ENCODE data around the gene CCDC85B. TPM values are rescaled to one million over a fixed set of nuclear protein-coding genes. Genes with fewer than 3 reads are reported as not detected.

CCDC85B gene
- total and polyA plus RNA-seq, 2 of the 13 experiments (the other 11 are each of a cell fraction or from before 2014, with no cell fraction given): 8.2 to 19.5 TPM

GRCh38 chr11:65899356-65900124 lies 9.1 kb downstream of the CCDC85B start (continued):
- TF ChIP-seq SNAPC5 (CRISPR knock-in tag; IDR thresholded peaks at IDR 0.05; ENCODE audit: borderline replicate concordance): peak; percentile 78; the same call in 1 of the 2 replicates
- TF ChIP-seq ATM (IDR thresholded peaks at IDR 0.05; ENCODE audit: borderline replicate concordance): no peak
- peak; percentile 28; the same call in 1 of the 2 replicates for TF ChIP-seq ZNF891 (CRISPR knock-in tag; IDR thresholded peaks at IDR 0.05)
- peak; percentile 21; the same call in 1 of the 2 replicates for TF ChIP-seq NCOA2 (CRISPR knock-in tag; IDR thresholded peaks at IDR 0.05)
- peak; percentile 90 for TF ChIP-seq HDAC1 (CRISPR knock-in tag; IDR thresholded peaks at IDR 0.05)
- TF ChIP-seq ZMAT3 (CRISPR knock-in tag; conservative IDR thresholded peaks at IDR 0.05): 0 out of 2 replicates have a peak, but pooled peaks have one; percentile 1
- no peak for TF ChIP-seq ZNF660 (CRISPR knock-in tag; IDR thresholded peaks at IDR 0.05; ENCODE audit: borderline replicate concordance, low read depth)
- TF ChIP-seq ZNF670 (CRISPR knock-in tag; IDR thresholded peaks at IDR 0.05; ENCODE audit: borderline replicate concordance): peak; percentile 95
- TF ChIP-seq, protein P1, sequence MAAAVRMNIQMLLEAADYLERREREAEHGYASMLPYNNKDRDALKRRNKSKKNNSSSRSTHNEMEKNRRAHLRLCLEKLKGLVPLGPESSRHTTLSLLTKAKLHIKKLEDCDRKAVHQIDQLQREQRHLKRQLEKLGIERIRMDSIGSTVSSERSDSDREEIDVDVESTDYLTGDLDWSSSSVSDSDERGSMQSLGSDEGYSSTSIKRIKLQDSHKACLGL (CRISPR knock-in tag; IDR thresholded peaks at IDR 0.05): peak; percentile 91
- TF ChIP-seq, protein P2, sequence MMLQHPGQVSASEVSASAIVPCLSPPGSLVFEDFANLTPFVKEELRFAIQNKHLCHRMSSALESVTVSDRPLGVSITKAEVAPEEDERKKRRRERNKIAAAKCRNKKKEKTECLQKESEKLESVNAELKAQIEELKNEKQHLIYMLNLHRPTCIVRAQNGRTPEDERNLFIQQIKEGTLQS (CRISPR knock-in tag; IDR thresholded peaks at IDR 0.05): peak; percentile 52; the same call in 1 of the 2 replicates
- TF ChIP-seq MXI1 (IDR thresholded peaks at IDR 0.05; ENCODE audit: borderline replicate concordance, low read depth, low read length): peak; percentile 89; the same call in 1 of the 3 replicates
- TF ChIP-seq GATAD1 (CRISPR knock-in tag; IDR thresholded peaks at IDR 0.05): 0 out of 2 replicates have a peak, but pooled peaks have one; percentile 31
- TF ChIP-seq ZKSCAN8 (CRISPR knock-in tag; IDR thresholded peaks at IDR 0.05; ENCODE audit: borderline replicate concordance): 0 out of 2 replicates have a peak, but pooled peaks have one; percentile 24
- TF ChIP-seq ZNF724P (CRISPR knock-in tag; IDR thresholded peaks at IDR 0.05; ENCODE audit: borderline replicate concordance): 0 out of 2 replicates have a peak, but pooled peaks have one; percentile 43
- TF ChIP-seq, protein P3, sequence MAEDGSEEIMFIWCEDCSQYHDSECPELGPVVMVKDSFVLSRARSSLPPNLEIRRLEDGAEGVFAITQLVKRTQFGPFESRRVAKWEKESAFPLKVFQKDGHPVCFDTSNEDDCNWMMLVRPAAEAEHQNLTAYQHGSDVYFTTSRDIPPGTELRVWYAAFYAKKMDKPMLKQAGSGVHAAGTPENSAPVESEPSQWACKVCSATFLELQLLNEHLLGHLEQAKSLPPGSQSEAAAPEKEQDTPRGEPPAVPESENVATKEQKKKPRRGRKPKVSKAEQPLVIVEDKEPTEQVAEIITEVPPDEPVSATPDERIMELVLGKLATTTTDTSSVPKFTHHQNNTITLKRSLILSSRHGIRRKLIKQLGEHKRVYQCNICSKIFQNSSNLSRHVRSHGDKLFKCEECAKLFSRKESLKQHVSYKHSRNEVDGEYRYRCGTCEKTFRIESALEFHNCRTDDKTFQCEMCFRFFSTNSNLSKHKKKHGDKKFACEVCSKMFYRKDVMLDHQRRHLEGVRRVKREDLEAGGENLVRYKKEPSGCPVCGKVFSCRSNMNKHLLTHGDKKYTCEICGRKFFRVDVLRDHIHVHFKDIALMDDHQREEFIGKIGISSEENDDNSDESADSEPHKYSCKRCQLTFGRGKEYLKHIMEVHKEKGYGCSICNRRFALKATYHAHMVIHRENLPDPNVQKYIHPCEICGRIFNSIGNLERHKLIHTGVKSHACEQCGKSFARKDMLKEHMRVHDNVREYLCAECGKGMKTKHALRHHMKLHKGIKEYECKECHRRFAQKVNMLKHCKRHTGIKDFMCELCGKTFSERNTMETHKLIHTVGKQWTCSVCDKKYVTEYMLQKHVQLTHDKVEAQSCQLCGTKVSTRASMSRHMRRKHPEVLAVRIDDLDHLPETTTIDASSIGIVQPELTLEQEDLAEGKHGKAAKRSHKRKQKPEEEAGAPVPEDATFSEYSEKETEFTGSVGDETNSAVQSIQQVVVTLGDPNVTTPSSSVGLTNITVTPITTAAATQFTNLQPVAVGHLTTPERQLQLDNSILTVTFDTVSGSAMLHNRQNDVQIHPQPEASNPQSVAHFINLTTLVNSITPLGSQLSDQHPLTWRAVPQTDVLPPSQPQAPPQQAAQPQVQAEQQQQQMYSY (CRISPR knock-in tag; IDR thresholded peaks at IDR 0.05): peak; percentile 56; the same call in 1 of the 2 replicates
- TF ChIP-seq, protein P4, sequence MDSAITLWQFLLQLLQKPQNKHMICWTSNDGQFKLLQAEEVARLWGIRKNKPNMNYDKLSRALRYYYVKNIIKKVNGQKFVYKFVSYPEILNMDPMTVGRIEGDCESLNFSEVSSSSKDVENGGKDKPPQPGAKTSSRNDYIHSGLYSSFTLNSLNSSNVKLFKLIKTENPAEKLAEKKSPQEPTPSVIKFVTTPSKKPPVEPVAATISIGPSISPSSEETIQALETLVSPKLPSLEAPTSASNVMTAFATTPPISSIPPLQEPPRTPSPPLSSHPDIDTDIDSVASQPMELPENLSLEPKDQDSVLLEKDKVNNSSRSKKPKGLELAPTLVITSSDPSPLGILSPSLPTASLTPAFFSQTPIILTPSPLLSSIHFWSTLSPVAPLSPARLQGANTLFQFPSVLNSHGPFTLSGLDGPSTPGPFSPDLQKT (CRISPR knock-in tag; IDR thresholded peaks at IDR 0.05; ENCODE audit: borderline replicate concordance): no peak
- 0 out of 2 replicates have a peak, but pooled peaks have one; percentile 16 for TF ChIP-seq SMAD9 (CRISPR knock-in tag; IDR thresholded peaks at IDR 0.05)
- TF ChIP-seq ARID2 (CRISPR knock-in tag; IDR thresholded peaks at IDR 0.05; ENCODE audit: borderline replicate concordance): peak; percentile 91
- TF ChIP-seq SRSF1 (optimal IDR thresholded peaks at IDR 0.05; ENCODE audit: low read depth, low read length): peak; percentile 58

Data from HepG2 (cell line).